Mesodermal cell (in vitro differentiated cells): ENCODE data around the gene PAX8.
"Not testable (repeated sequence)": the region's sequence is repeated elsewhere in the genome, so short reads cannot be mapped to it uniquely, and the experiment has no call there.

Experiments used
- H3K27ac ChIP-seq: 2 replicates; pipeline ENCODE4 v1.7.0; 2013; ENCODE audit warnings: mild to moderate bottlenecking, low read depth, low read length, moderate library complexity; ENCODE audit not compliant: severe bottlenecking
- H3K36me3 ChIP-seq: 2 replicates; pipeline ENCODE4 v1.7.1; 2013; ENCODE audit warnings: mild to moderate bottlenecking, low read length, moderate library complexity; ENCODE audit not compliant: control insufficient read depth, insufficient read depth
- H3K4me1 ChIP-seq: one replicate; pipeline ENCODE4 v1.7.1; 2013; ENCODE audit warnings: mild to moderate bottlenecking, low read length; ENCODE audit not compliant: insufficient read depth, control insufficient read depth, poor library complexity, severe bottlenecking
- H3K4me3 ChIP-seq: 2 replicates; pipeline ENCODE4 v1.7.0; 2013; ENCODE audit warnings: low read length, control low read depth, mild to moderate bottlenecking; ENCODE audit not compliant: insufficient read depth, poor library complexity, severe bottlenecking; ENCODE audit errors: extremely low read depth
- H3K9me3 ChIP-seq: 2 replicates; pipeline ENCODE4 v1.7.1; 2013; ENCODE audit warnings: mild to moderate bottlenecking, low read length, moderate library complexity; ENCODE audit not compliant: control insufficient read depth
- WGBS, 2 experiments: methylation state at CpG; one replicate each; pipeline ENCODE4 v1.1.5; 2013; ENCODE audit warnings: missing lambda C conversion rate in 2 of 2; ENCODE audit not compliant: insufficient coverage in 2 of 2; 5-methylcytosine and 5-hydroxymethylcytosine counted together

The PAX8 gene

DNA sequence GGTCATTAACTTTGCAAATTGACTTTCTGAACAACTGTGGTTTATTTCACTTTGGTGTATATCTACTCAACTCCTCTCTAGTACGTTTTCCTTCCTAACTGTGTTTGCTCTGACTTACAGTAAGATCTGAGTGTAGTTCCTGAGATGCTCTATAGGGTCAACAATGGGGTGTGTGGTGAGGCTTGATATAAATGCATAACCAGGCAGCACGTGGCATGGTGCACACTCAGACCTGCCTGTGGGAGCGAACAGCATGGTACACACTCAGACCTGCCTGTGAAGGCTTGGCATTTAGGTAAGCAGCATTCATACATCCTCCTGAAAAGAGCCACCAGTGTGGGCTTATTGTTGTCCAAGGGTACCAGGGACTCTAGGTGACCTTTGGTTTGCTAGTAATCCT, 32.5 kb upstream of the PAX8 start:
- H3K36me3 ChIP-seq, H3K9me3 ChIP-seq, H3K27ac ChIP-seq, H3K4me1 ChIP-seq, H3K4me3 ChIP-seq: not testable (repeated sequence)
- 82 to 90% methylated on average over 2 of the region's 3 CpGs for WGBS, 2 experiments

GRCh38 chr2:113309655-113310387, 31.1 kb upstream of the PAX8 start:
- Histone ChIP-seq H3K27ac (no peak overlapping the region), H3K4me1 (no peaks in the 10 kb centered on the region), H3K4me3 (no peak overlapping the region), H3K36me3 (no peaks in the 10 kb centered on the region), H3K9me3 (no peaks in the 10 kb centered on the region)
- WGBS, 2 experiments = 88 to 90% methylated on average over 3 to 6 of the region's 6 CpGs

- H3K4me3 ChIP-seq, H3K9me3 ChIP-seq, H3K27ac ChIP-seq, H3K36me3 ChIP-seq, H3K4me1 ChIP-seq: not testable (repeated sequence)
These were observed 30.1 kb upstream of the PAX8 start for GRCh38 chr2:113308784-113309183.

DNA sequence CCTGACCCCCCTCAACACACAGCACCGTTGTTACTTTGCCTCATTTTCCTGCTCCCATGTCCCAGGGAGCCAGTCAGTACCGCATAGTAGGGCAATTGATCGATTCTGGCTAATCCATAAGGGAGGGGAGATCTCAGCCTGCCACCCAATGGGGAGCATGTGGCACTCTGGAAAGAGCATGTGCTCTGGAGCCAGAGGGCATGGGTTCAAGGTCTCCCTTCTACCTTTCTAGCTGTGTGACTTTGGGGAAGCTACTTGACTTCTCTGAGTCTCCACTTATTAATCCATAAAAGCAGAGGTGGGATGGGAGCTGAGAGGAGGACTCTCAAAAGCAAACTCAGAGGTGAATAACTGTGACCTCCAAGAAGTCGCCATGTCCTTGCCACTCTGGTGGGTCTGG, 27.5 kb upstream of the PAX8 start:
- not testable (repeated sequence) for H3K9me3 ChIP-seq, H3K27ac ChIP-seq, H3K4me1 ChIP-seq, H3K36me3 ChIP-seq, H3K4me3 ChIP-seq
- 89% methylated on average over 1 of the region's 4 CpGs for WGBS, 2 experiments

DNA sequence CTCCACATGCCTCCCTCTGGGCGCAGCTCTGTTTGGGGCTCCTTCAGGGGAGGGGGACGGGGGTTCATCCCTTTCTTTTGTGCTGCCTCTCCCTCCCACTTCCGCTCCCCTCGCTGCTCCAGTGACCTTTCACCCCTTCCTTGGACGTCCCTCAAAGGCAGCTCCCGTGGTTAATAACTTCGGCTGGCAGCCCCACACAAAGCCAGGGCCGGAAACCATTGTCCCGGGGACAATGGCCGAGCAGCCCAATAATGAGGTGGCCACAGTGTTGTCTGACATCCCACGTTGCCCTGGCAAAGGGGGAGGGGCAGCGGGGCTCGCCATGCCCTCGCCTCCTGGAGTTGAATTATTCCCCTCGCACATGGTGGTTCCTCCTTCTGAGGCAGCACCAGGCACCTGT, 27.0 kb upstream of the PAX8 start:
- H3K36me3 ChIP-seq, H3K9me3 ChIP-seq, H3K4me1 ChIP-seq, H3K4me3 ChIP-seq, H3K27ac ChIP-seq: not testable (repeated sequence)
- WGBS, 2 experiments = 49 to 54% methylated on average over 6 of the region's 15 CpGs

- Histone ChIP-seq H3K36me3 (no peaks in the 10 kb centered on the region), H3K4me1 (no peaks in the 10 kb centered on the region), H3K4me3 (no peak overlapping the region), H3K27ac (no peak overlapping the region), H3K9me3 (no peaks in the 10 kb centered on the region)
- 86 to 94% methylated on average over 5 of the region's 6 CpGs for WGBS, 2 experiments
These were observed 26.4 kb upstream of the PAX8 start for GRCh38 chr2:113305146-113305545.

GRCh38 chr2:113304702-113305101, 26.0 kb upstream of the PAX8 start:
- Histone ChIP-seq H3K27ac (no peak overlapping the region), H3K9me3 (no peaks in the 10 kb centered on the region), H3K4me1 (no peaks in the 10 kb centered on the region), H3K4me3 (no peak overlapping the region), H3K36me3 (no peaks in the 10 kb centered on the region)
- WGBS, 2 experiments = 85 to 94% methylated on average over 4 to 6 of the region's 6 CpGs

GRCh38 chr2:113302216-113302980, 23.7 kb upstream of the PAX8 start:
- not testable (repeated sequence) for H3K4me3 ChIP-seq, H3K4me1 ChIP-seq, H3K27ac ChIP-seq, H3K9me3 ChIP-seq, H3K36me3 ChIP-seq
- WGBS, 2 experiments = 88 to 89% methylated on average over 8 of the region's 9 CpGs

DNA sequence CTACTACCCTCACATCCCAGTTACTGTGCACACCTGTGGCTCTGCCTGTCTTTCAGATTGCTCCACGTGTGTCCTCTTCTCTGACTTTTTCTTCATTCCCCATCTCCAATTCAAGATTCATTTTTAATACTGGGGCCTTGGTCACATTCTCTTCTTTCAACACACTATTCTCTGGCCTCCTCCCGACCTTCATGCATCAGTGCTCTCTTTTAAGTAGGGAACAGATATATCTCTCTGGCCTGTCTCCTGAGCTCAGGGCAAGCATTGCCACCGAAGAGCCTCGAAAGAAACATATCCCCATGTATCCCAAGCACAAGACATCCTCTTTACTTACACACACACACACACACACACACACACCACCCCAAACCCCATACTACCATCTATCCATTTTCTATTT, 21.6 kb upstream of the PAX8 start:
- Histone ChIP-seq H3K4me1 (no peaks in the 10 kb centered on the region), H3K36me3 (no peaks in the 10 kb centered on the region), H3K9me3 (no peaks in the 10 kb centered on the region), H3K4me3 (no peak overlapping the region), H3K27ac (no peak overlapping the region)
- WGBS, 2 experiments = 83 to 90% methylated on average over 4 of the region's 4 CpGs

- H3K27ac ChIP-seq = no peak overlapping the region
- no peaks in the 10 kb centered on the region for H3K36me3 ChIP-seq
- H3K4me1 ChIP-seq = no peaks in the 10 kb centered on the region
- no peak overlapping the region for H3K4me3 ChIP-seq
- 83 to 100% methylated on average over 1 of the region's 2 CpGs for WGBS, 2 experiments
- no peaks in the 10 kb centered on the region for H3K9me3 ChIP-seq
These were observed 19.5 kb upstream of the PAX8 start for GRCh38 chr2:113298176-113298575.

GRCh38 chr2:113297590-113297989, 18.9 kb upstream of the PAX8 start:
- not testable (repeated sequence) for H3K4me3 ChIP-seq, H3K36me3 ChIP-seq, H3K9me3 ChIP-seq, H3K27ac ChIP-seq, H3K4me1 ChIP-seq
- 57% methylated on average over 1 of the region's 2 CpGs; no CpG with 5 or more reads in 1 of the 2 experiments for WGBS, 2 experiments
